ENCODE data around the gene LSM12.

The LSM12 gene

GRCh38 chr17:43986225-43986981, 80.1 kb downstream of the LSM12 start:
- DNase-seq (ENCODE audit: low spot score) = no peak

GRCh38 chr17:43984521-43984920, 82.0 kb downstream of the LSM12 start:
- no peak for DNase-seq (ENCODE audit: low spot score)

Data from kidney tubule cell (primary cell).